AG10803 (cell line): Measurements from ENCODE around the gene SPATA46.

Source experiments
- DNase-seq: peaks from one replicate; pipeline ENCODE4 v3.0.0; 2010; ENCODE audit warnings: low read depth
- H3K4me3 ChIP-seq: 2 replicates; pipeline ENCODE4 v1.5.1; 2011; ENCODE audit warnings: mild to moderate bottlenecking, low read length, control low read depth
- TF ChIP-seq, protein P1 (sequence below): conservative IDR thresholded peaks from 2 replicates; pipeline ENCODE4 v1.5.1; 2011; ENCODE audit warnings: mild to moderate bottlenecking, low read length, control low read depth, inconsistent platforms

The SPATA46 gene

DNA sequence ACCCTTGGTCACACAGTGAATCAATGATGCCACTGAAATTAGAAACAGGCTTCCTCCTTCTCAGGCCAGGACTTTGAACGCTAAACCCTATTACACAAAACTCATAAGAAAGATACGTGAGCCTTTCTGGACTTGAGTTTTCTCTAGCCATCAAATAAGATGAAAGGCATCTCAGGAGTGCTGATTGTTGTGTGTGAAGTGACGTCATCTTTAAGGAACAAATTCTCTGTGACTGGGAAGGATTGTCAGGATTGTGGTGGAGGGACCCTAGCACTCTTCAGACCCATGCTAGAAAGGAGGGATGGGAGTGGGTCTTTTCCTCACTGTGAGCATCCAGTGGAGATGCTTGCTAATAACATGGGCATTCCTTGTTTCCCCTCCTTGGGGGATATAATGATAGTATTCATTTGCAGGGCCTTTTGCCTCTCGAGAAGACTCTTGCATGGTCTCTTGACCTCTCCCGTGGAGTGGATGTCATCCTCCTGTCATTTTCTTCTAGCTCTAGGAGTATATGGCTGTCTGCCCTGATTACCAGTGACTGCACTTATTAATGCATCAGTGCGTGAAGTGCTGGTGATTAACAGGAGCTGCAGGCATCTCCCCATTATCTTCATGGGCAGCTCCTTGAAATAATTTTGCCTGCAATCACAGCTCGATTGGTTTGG, 39.9 kb downstream of the SPATA46 start:
- H3K4me3 ChIP-seq, result no peak overlapping the region

DNA sequence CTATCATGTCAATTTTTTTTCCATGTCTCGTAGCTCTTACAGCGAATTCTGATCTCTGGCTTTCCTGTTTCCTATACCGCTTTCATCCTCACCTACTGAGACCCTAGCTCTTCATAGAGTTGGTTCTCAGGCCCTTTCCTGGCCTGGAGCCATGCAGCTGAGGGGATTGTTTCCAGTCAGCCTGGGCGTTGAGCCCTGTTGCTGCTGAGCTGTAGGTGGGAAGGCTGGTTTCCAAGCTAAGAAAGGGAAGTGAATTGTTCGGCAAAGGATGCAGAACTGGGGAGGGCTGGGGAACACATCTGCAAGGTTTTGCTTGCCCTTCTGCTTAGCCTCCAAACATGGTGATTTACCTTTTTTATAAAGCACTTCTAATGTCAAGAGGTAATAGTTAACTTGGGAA, 41.5 kb downstream of the SPATA46 start:
- TF ChIP-seq, protein P1, sequence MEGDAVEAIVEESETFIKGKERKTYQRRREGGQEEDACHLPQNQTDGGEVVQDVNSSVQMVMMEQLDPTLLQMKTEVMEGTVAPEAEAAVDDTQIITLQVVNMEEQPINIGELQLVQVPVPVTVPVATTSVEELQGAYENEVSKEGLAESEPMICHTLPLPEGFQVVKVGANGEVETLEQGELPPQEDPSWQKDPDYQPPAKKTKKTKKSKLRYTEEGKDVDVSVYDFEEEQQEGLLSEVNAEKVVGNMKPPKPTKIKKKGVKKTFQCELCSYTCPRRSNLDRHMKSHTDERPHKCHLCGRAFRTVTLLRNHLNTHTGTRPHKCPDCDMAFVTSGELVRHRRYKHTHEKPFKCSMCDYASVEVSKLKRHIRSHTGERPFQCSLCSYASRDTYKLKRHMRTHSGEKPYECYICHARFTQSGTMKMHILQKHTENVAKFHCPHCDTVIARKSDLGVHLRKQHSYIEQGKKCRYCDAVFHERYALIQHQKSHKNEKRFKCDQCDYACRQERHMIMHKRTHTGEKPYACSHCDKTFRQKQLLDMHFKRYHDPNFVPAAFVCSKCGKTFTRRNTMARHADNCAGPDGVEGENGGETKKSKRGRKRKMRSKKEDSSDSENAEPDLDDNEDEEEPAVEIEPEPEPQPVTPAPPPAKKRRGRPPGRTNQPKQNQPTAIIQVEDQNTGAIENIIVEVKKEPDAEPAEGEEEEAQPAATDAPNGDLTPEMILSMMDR, result no peak
- no peak for DNase-seq
- H3K4me3 ChIP-seq, result no peak overlapping the region

More for the DNA sequence above, 39.9 kb downstream of the SPATA46 start:
- no peak for DNase-seq
- TF ChIP-seq, protein P1, result no peak

DNA sequence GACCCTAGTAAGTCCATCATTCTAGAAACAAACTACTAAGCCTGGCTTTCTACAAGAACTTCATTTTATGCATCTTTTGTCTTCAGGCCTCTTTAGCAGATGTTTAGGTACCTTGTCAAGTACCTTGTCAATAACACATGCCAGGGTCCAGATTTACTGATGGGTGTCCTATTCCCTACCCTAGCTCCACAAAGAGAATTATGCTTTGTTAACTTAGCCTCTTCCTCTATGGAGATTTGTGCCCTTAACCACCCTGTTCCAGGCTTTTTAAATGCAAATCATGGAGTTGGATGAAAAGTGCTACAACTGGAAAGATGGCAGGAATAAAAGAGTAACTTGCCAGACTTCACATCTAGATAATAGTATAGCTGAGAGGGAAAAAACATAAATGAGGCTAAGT, 42.7 kb downstream of the SPATA46 start:
- TF ChIP-seq, protein P1, result no peak
- no peak for DNase-seq
- H3K4me3 ChIP-seq, result no peak overlapping the region

DNA sequence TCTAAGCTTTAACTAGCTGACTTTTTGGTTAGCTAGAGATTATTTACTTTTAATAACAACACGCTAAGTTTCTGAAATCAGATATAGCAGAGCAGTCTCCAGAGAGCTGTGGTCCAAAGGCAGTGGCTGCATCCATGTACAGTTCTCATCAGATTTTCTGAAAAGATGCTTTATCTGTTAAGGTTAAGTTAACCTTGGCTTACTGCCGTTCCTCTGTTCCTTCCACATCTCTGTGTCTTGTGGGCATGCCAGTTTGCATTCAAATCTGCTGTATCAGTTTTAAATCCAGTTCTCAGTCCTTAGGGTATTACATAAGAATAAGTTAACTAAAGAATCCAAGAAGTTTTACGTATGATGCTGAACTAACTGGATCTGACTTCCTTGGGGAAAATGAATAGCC, 46.8 kb downstream of the SPATA46 start:
- TF ChIP-seq, protein P1, result no peak
- H3K4me3 ChIP-seq, result no peak overlapping the region
- DNase-seq, result no peak

DNA sequence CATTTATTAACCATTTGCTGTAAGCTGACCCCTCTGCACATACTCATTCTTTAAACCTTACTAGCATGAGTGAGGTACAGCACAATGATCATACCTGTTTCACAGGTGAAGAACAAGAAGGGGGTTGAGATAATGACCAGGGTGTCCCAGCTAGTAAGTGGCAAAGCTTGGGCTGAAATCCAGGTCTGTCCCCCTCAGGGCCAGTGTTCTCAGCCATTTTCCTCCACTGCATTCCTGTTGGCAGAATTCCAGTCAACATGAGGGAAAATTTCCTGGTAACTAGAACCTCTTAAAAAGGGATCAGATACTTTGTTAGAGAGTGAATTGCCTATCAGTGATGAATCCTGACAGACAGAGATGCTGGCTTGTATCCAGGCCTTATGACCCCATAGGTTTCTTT, 48.1 kb downstream of the SPATA46 start:
- no peak for DNase-seq
- no peak overlapping the region for H3K4me3 ChIP-seq
- TF ChIP-seq, protein P1, result no peak

DNA sequence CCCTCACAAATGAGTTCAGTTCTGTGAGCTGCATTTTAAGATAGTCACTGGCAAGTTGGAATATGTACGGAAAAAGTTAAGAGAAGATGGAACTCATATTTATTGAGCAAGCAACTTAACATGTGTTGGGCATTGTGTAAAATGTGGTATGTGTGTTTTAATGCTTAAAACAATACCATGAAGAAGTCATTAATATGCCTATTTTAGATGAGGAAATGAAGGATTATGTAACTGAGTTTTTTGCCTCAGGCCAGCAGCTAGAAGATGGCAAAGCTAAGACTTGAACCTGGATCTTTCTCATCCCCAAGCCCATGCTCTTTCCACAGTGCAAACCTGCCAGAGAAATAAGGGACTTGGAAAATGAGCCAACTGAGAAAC, 48.9 kb downstream of the SPATA46 start:
- no peak overlapping the region for H3K4me3 ChIP-seq
- TF ChIP-seq, protein P1, result no peak
- no peak for DNase-seq

DNA sequence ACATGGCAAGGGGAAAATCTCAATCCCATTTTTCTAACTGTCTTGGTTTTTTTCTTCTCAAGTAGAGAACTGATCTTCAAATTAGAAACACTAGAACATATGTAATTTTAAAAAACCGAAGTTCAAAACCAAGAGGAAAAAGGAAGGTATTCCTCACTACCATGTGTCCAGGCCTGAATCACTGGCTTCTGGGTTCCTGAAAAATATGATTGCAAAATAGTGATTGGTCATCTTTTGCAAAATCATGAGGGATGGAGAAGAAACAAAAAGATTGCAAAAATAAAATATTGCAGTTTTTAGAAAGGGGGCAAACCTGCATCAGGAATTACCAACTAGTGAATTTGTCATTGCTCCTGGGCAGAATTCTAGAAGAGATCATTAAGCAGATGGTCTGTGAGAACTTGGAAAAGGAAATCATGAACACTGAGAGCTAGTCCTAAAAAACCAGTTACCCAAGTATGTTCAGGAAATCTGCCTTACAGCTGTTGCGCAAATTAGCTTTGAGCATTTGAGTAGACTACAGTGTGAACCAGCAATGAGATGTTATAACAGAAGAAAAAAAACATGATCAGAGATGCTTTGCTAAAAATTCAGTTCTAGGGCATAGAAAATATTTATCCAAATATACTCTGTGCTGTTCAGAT, 49.4 kb downstream of the SPATA46 start:
- TF ChIP-seq, protein P1, result no peak
- DNase-seq, result peak; percentile 2
- H3K4me3 ChIP-seq, result no peak overlapping the region
